Heart left ventricle (tissue), 13 donors: Measurements from ENCODE around the gene ELP1.

Experiments used
- POLR2A ChIP-seq, 2 donors: fragments of 450-650 bp; IDR thresholded peaks; one replicate each; pipeline ENCODE4 v1.6.1; 2017; ENCODE audit warnings: antibody characterized with exemption in 2 of 2, mild to moderate bottlenecking in 2 of 2, moderate library complexity in 2 of 2
- TF ChIP-seq, protein P1 (sequence below), 12 donors: fragments of 200-600 bp; sonication (generic) in 4 of 12; IDR thresholded peaks; one replicate each; pipeline versions ENCODE4 v1.5.0 to v1.8.0; 2018 to 2022; ENCODE audit warnings: antibody characterized with exemption in 12 of 12, mild to moderate bottlenecking in 5 of 12
- donor health status: ischemic (EF 13 %, LVEDD 7.1; RV severe dilation, severe dysfunction).
- donor health status: DM: no; HTN: yes; CAD: no.
- donor health status: DM: no; HTN: no; CAD: no.
- donor health status: ischemic (EF 25% LVEDD 6.9; RV normal size, moderate dysfunction).
- donor health status: ischemic (EF 25% LVEDD 5.7; RV mildly dilated, moderate dysfunction).
- donor health status: ischemic (EF 35%, LVEDD 5.7; RV mildly dilated, moderate dysfunction).
- donor health status: nonischemic (EF 11% LVEDD 7.7; RV severe dilation, severe dysfunction).
- donor health status: DM: yes; HTN: yes; CAD: no.
- donor health status: PGD.
- donor health status: ischemic (EF 29% LVEDD 5.4; RV normal size, mild dysfunction).
- donor health status: nonischemic (EF 23%, LVEDD 6.1; RV moderate dilation, normal function).

DNA sequence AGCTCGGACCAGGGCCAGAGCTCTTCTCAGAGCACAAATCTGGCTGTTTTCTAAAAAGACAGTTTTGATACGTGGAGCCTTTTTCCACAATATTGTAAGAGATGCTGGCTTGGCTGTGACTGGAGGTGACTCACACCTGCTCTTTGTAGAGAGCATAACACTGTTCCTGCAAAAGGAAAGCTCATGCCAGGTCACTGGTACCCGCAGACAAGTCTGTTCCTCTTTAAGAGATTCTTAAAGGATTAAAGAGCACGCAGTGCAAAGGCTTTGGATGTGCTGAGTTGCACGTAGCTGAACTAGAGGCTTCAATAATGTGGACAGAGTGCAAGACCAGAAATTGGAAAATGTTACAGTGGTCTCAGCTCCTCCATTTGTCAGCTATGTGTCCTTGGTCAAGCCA is 97.1 kb downstream of the ELP1 start:
- TF ChIP-seq, protein P1, sequence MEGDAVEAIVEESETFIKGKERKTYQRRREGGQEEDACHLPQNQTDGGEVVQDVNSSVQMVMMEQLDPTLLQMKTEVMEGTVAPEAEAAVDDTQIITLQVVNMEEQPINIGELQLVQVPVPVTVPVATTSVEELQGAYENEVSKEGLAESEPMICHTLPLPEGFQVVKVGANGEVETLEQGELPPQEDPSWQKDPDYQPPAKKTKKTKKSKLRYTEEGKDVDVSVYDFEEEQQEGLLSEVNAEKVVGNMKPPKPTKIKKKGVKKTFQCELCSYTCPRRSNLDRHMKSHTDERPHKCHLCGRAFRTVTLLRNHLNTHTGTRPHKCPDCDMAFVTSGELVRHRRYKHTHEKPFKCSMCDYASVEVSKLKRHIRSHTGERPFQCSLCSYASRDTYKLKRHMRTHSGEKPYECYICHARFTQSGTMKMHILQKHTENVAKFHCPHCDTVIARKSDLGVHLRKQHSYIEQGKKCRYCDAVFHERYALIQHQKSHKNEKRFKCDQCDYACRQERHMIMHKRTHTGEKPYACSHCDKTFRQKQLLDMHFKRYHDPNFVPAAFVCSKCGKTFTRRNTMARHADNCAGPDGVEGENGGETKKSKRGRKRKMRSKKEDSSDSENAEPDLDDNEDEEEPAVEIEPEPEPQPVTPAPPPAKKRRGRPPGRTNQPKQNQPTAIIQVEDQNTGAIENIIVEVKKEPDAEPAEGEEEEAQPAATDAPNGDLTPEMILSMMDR (IDR thresholded peaks at IDR 0.05): no peak
- no peak for TF ChIP-seq POLR2A (IDR thresholded peaks at IDR 0.05)
